Rectal smooth muscle tissue (tissue), 1 donor: Measurements from ENCODE around the gene KRTAP6-3.

Experiments used
- H3K27ac ChIP-seq: one replicate; pipeline ENCODE4 v1.7.0; 2013; ENCODE audit warnings: low read depth, low read length, inconsistent platforms
- H3K27me3 ChIP-seq: one replicate; pipeline ENCODE4 v1.7.0; 2013; ENCODE audit warnings: low read length; ENCODE audit not compliant: control insufficient read depth, insufficient read depth
- H3K36me3 ChIP-seq: one replicate; pipeline ENCODE4 v1.7.0; 2013; ENCODE audit warnings: low read length; ENCODE audit not compliant: control insufficient read depth, insufficient read depth
- H3K4me1 ChIP-seq: one replicate; pipeline ENCODE4 v1.7.0; 2013; ENCODE audit warnings: low read length; ENCODE audit not compliant: control insufficient read depth, insufficient read depth
- H3K4me3 ChIP-seq: one replicate; pipeline ENCODE4 v1.7.0; 2013; ENCODE audit warnings: low read length
- H3K9ac ChIP-seq: one replicate; pipeline ENCODE4 v1.7.0; 2013; ENCODE audit warnings: low read length

KRTAP6-3 gene

GRCh38 chr21:30629200-30629599 is 37.0 kb downstream of the KRTAP6-3 start:
- H3K27me3 ChIP-seq: no peaks in the 10 kb centered on the region
- H3K9ac ChIP-seq: no peak overlapping the region
- no peaks in the 10 kb centered on the region for H3K4me1 ChIP-seq
- no peak overlapping the region for H3K27ac ChIP-seq
- H3K36me3 ChIP-seq: no peaks in the 10 kb centered on the region
- H3K4me3 ChIP-seq: no peak overlapping the region

GRCh38 chr21:30634906-30635305 is 42.7 kb downstream of the KRTAP6-3 start, which contains the start of gene KRTAP20-2:
TSS of gene KRTAP20-2 (plus strand) at chr21:30635206. CDS start at chr21:30635264, 58 bp downstream.
- H3K4me1 ChIP-seq: no peaks in the 10 kb centered on the region
- no peak within 1 kb of the TSS for H3K27ac ChIP-seq
- H3K4me3 ChIP-seq: no peak within 1 kb of the TSS
- no peaks in the 10 kb centered on the region for H3K27me3 ChIP-seq
- H3K36me3 ChIP-seq: no peaks in the 10 kb centered on the region
- H3K9ac ChIP-seq: no peak within 1 kb of the TSS

GRCh38 chr21:30638686-30639085 is 46.4 kb downstream of the KRTAP6-3 start:
- Histone ChIP-seq H3K4me1 (no peaks in the 10 kb centered on the region), H3K27me3 (no peaks in the 10 kb centered on the region), H3K27ac (no peak overlapping the region), H3K4me3 (no peak overlapping the region), H3K36me3 (no peaks in the 10 kb centered on the region), H3K9ac (no peak overlapping the region)

GRCh38 chr21:30642564-30642963 is 50.3 kb downstream of the KRTAP6-3 start, which contains the start of gene KRTAP20-3:
TSS of gene KRTAP20-3 (plus strand) at chr21:30642864.
- Histone ChIP-seq H3K36me3 (no peaks in the 10 kb centered on the region), H3K9ac (no peak within 1 kb of the TSS), H3K4me1 (no peaks in the 10 kb centered on the region), H3K27me3 (no peaks in the 10 kb centered on the region), H3K27ac (no peak within 1 kb of the TSS), H3K4me3 (no peak within 1 kb of the TSS)
